Measurements from ENCODE around the gene ZNF221. TPM values are rescaled to one million over a fixed set of nuclear protein-coding genes. Genes with fewer than 3 reads are reported as not detected.
A peak's percentile ranks its signal among the peaks of the same experiment; 100 is the strongest.

Gene ZNF221
- 11.2 to 13.5 TPM (median 13.0 TPM) in 3 replicates for total RNA-seq

DNA sequence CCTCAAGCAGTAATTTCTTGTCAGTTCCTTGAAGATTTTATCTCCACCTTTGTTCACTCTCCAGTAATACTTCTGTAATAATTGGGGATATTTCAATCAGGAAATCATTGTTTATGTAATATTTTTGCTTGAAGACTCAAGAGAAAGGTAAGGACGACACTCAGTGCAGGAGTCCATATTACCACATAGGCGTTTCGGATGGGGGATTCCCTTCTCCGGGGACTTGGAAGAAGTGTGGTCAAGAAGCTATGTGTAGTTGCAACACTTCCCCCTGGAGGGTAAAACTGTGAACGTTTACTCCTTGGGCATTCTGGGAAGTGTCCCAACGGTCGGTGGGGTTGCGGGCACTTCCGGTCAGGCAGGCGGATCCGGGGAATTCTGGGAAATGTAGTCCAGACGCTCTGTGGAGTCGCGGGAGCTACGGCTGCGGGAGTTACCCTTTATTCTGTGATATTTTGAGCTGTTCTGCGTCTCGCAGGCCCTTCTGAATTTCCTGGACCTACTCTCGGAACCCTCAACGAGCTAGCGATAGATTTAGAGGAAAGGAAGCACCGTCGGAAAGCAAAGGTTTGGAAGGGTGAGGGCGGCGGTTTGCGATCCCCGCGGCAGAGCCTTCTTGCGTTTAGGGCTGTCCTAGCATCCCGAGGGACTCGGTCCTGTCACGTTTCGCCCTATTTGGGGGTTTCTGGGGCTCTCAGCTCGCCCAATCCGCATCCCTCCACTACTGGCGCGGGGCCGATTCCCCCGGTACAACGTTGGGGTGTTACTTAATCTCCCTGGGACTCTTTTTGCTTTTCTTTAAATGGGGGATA lies at the start of gene ZNF221:
Gene ZNF221, plus strand, starts transcription at position 395 of the 812 bp plus-strand sequence. CDS start 11,499 bp downstream, outside the sequence.
- peaks cover 12% of the 10 kb centered on the region for H3K27me3 Mint-ChIP-seq (ENCODE audit: low read depth)
- peak within 1 kb of the TSS; percentile 97 for H3K27ac Mint-ChIP-seq
- H3K9me3 Mint-ChIP-seq: peaks cover 67% of the 10 kb centered on the region
- H3K36me3 Mint-ChIP-seq: peaks cover 42% of the 10 kb centered on the region
- peaks cover 6% of the 10 kb centered on the region for H3K4me1 Mint-ChIP-seq
- H3K4me3 Mint-ChIP-seq: peak within 1 kb of the TSS; percentile 99
- DNase-seq (ENCODE audit: low spot score in 2 of 2, unreplicated experiment in 2 of 2): peak; percentile 73 to 85
- TF ChIP-seq, protein P1, sequence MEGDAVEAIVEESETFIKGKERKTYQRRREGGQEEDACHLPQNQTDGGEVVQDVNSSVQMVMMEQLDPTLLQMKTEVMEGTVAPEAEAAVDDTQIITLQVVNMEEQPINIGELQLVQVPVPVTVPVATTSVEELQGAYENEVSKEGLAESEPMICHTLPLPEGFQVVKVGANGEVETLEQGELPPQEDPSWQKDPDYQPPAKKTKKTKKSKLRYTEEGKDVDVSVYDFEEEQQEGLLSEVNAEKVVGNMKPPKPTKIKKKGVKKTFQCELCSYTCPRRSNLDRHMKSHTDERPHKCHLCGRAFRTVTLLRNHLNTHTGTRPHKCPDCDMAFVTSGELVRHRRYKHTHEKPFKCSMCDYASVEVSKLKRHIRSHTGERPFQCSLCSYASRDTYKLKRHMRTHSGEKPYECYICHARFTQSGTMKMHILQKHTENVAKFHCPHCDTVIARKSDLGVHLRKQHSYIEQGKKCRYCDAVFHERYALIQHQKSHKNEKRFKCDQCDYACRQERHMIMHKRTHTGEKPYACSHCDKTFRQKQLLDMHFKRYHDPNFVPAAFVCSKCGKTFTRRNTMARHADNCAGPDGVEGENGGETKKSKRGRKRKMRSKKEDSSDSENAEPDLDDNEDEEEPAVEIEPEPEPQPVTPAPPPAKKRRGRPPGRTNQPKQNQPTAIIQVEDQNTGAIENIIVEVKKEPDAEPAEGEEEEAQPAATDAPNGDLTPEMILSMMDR (IDR thresholded peaks at IDR 0.05; ENCODE audit: unreplicated experiment): peak; percentile 29

DNA sequence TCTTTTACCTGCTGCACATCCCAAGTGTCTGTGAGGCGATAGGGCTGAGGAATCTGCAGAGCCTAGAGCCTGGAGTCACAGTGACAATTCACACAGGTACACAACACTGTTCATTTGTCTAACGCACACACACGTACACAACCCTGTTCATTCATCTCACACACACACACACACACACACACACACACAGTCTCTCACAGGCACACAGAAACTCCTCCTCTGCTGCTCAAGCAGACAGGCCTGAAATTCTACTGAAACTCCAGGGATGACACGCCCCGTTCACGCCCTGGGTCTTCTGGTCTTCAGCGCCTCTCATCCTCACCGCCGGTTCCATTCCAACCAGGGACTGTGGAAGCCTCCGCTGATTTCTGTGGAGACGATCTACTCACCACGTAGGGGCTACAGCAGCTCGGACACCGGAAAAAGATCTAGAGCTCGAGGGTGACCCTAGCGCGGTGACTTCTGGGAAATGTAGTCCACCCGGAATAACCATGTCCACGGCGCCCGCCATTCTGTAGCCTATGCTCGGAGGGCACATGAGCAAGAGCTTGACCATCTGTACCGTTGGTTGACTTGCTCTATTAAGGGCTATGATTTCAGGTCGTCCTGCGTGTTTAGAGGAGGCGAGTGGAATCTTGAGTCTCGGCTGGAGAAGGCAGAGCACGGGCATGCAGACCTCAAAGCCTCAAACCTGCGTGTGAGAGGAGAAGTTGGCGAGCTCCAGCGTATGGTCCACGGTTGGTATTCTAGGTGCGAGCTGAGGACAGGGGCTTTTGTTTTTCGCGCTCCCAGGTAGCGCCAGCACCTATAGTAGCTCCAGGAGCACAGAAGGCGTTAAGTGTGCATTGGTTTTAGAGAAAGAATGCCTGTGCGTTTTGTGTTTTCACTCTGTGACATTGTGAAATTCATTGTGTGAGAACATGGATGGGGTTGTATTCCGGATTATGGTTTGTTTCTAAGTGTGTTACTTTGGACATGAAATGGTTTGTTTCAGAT lies 49.3 kb upstream of the ZNF221 start:
- Mint-ChIP-seq H3K4me1 (peaks cover 23% of the 10 kb centered on the region), H3K36me3 (peaks cover 65% of the 10 kb centered on the region), H3K27ac (peak overlapping the region; percentile 88), H3K4me3 (peak overlapping the region; percentile 92), H3K27me3 (ENCODE audit: low read depth) (no peaks in the 10 kb centered on the region), H3K9me3 (peaks cover 63% of the 10 kb centered on the region)
- peak; percentile 50 to 68 for DNase-seq (ENCODE audit: low spot score in 2 of 2, unreplicated experiment in 2 of 2)
- TF ChIP-seq, protein P1 (IDR thresholded peaks at IDR 0.05; ENCODE audit: unreplicated experiment): no peak

DNA sequence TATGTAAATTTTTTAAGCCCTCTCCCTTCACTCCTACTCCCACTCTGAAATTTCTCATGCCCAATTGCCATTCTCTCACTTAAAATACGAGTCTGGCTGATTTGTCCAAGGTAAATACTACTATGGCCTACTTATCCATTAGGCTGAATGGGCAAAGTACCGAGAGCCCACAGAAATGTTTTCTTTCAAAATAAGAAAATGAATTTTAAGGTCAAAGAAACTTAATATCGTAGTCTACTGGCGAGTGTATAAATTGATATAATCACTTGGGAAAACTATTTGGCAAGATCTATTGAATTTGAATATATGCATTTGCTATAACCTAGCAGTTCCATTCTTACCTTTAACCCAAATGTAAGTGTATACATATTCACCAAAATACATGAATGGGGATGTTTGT lies 48.6 kb upstream of the ZNF221 start:
- TF ChIP-seq, protein P1 (IDR thresholded peaks at IDR 0.05; ENCODE audit: unreplicated experiment): no peak
- DNase-seq (ENCODE audit: low spot score in 2 of 2, unreplicated experiment in 2 of 2): no peak
- H3K4me3 Mint-ChIP-seq: peak overlapping the region; percentile 92
- H3K36me3 Mint-ChIP-seq: peaks cover 67% of the 10 kb centered on the region
- no peak overlapping the region for H3K27ac Mint-ChIP-seq
- peaks cover 23% of the 10 kb centered on the region for H3K4me1 Mint-ChIP-seq
- H3K9me3 Mint-ChIP-seq: peaks cover 69% of the 10 kb centered on the region
- H3K27me3 Mint-ChIP-seq (ENCODE audit: low read depth): no peaks in the 10 kb centered on the region

DNA sequence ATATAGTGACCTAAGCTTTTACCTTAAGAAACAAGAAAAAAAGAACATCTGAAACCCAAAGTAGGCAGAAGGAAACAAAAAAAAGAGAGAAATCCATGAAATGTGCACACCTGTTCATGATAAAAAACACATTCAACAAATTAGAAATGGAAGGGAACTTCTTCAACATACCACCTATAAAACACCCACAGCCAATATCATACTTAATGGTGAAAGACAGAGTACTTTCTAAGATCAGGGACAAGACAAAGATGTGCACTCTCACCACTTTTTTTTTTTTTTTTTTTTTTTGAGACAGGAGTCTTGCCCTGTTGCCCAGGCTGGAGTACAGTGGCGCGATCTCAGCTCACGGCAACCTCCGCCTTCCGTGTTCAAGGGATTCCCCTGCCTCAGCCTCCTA lies 45.1 kb upstream of the ZNF221 start:
- TF ChIP-seq, protein P1 (IDR thresholded peaks at IDR 0.05; ENCODE audit: unreplicated experiment): no peak
- peaks cover 54% of the 10 kb centered on the region for H3K36me3 Mint-ChIP-seq
- H3K9me3 Mint-ChIP-seq: peaks cover 75% of the 10 kb centered on the region
- H3K4me3 Mint-ChIP-seq: no peak overlapping the region
- peaks cover 15% of the 10 kb centered on the region for H3K4me1 Mint-ChIP-seq
- H3K27me3 Mint-ChIP-seq (ENCODE audit: low read depth): no peaks in the 10 kb centered on the region
- no peak overlapping the region for H3K27ac Mint-ChIP-seq
- no peak for DNase-seq (ENCODE audit: low spot score in 2 of 2, unreplicated experiment in 2 of 2)

DNA sequence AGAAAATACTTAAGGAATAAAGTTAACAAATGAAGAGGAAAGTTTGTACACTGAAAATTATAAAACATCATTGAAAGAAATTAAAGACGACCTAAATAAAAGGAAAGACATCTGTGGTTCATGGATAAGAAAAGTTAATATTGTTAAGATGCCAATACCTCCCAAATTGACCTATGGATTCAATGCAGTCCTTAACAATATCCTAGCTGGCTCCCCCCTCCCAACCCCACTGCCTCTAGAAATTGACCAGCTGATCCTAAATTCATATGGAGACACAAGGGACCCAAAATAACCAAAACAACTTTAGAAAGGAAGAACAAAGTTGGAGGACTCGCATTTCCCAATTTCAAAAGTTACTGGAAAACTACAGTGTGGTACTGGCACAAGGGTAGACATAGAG lies 44.3 kb upstream of the ZNF221 start:
- no peak for DNase-seq (ENCODE audit: low spot score in 2 of 2, unreplicated experiment in 2 of 2)
- H3K27ac Mint-ChIP-seq: no peak overlapping the region
- H3K27me3 Mint-ChIP-seq (ENCODE audit: low read depth): no peaks in the 10 kb centered on the region
- H3K9me3 Mint-ChIP-seq: peaks cover 80% of the 10 kb centered on the region
- H3K4me1 Mint-ChIP-seq: peaks cover 6% of the 10 kb centered on the region
- TF ChIP-seq, protein P1 (IDR thresholded peaks at IDR 0.05; ENCODE audit: unreplicated experiment): no peak
- no peak overlapping the region for H3K4me3 Mint-ChIP-seq
- H3K36me3 Mint-ChIP-seq: peaks cover 55% of the 10 kb centered on the region

Measured in mesothelial cell of epicardium (in vitro differentiated cells).